Stomach (tissue), 9 donors: ENCODE data around the gene MKLN1. TPM values are rescaled to one million over a fixed set of nuclear protein-coding genes. Genes with fewer than 3 reads are reported as not detected.

ENCODE experiments used
- DNase-seq, 2 donors: peaks; one replicate each; pipeline versions ENCODE4 v3.0.0 to v3.0.0-alpha.2; 2013 to 2019
- H3K27ac ChIP-seq, 5 donors: fragments of 200-600 bp in 4 of 5; sonication (generic) in 4 of 5; one replicate each; pipeline ENCODE4 v1.5.1; 2013 to 2019; ENCODE audit warnings: mild to moderate bottlenecking in 1 of 5, moderate library complexity in 1 of 5
- H3K27me3 ChIP-seq, 3 donors: fragments of 200-600 bp; sonication (generic); one replicate each; pipeline ENCODE4 v1.5.1; 2017 to 2019; ENCODE audit warnings: mixed run types in 1 of 3
- H3K36me3 ChIP-seq, 4 donors: fragments of 200-600 bp; sonication (generic); 1 replicate in 3 of 4; 2 replicates in 1 of 4; pipeline ENCODE4 v1.5.1; 2016 to 2019
- H3K4me1 ChIP-seq, 4 donors: fragments of 200-600 bp; sonication (generic); one replicate each; pipeline ENCODE4 v1.5.1; 2016 to 2019
- H3K4me3 ChIP-seq, 4 donors: fragments of 200-600 bp; sonication (generic) in 3 of 4; one replicate each; pipeline ENCODE4 v1.5.1; 2016 to 2019; ENCODE audit warnings: mild to moderate bottlenecking in 1 of 4
- H3K9me3 ChIP-seq, 4 donors: fragments of 200-600 bp; sonication (generic); one replicate each; pipeline ENCODE4 v1.5.1; 2016 to 2019
- EP300 ChIP-seq: sonication (generic); formaldehyde crosslinking; IDR thresholded peaks from one replicate; pipeline ENCODE4 v1.6.1; 2017; ENCODE audit warnings: antibody characterized with exemption
- POLR2A ChIP-seq, 4 donors: fragments of 450-650 bp; IDR thresholded peaks; one replicate each; pipeline ENCODE4 v1.6.1; 2016; ENCODE audit warnings: antibody characterized with exemption in 4 of 4, control low read depth in 2 of 4, mild to moderate bottlenecking in 1 of 4, moderate library complexity in 1 of 4
- POLR2AphosphoS5 ChIP-seq, 3 donors: sonication (generic); formaldehyde crosslinking; IDR thresholded peaks; one replicate each; pipeline ENCODE4 v1.6.1; 2016; ENCODE audit warnings: antibody characterized with exemption in 3 of 3
- WGBS, 5 donors: extraction: QIAGEN DNeasy Blood & Tissue Kit in 3 of 5; methylation state at CpG; one replicate each; pipeline versions ENCODE4 v1.1.5 to v1.1.7; 2013 to 2018; 5-methylcytosine and 5-hydroxymethylcytosine counted together
- intact Hi-C: fragments of 100-400 bp; cut with DNase I; formaldehyde crosslinking; loops from one replicate; pipeline ENCODE4 v1.15.1; 2023; ENCODE audit warnings: low total_unique reads
- polyA plus RNA-seq, 3 donors: library from polyadenylated mRNA; stranded (reverse); fragments of 200-250 nt; gene quantifications; one replicate each; pipeline ENCODE4 v1.2.3, GENCODE V29; 2013
- total RNA-seq, 5 donors: library from RNA; depleted of rRNA; stranded (reverse); fragments of >200 nt; gene quantifications; one replicate each; pipeline versions ENCODE4 v1.1.0 to v1.2.3, GENCODE V29; 2014 to 2016
- TF ChIP-seq, protein P1 (sequence below), 7 experiments: fragments of 450-650 bp in 4 of 7; fragments of 200-600 bp in 3 of 7; sonication (generic) in 3 of 7; IDR thresholded peaks; one replicate each; pipeline ENCODE4 v1.5.1; 2016 to 2019; ENCODE audit warnings: antibody characterized with exemption in 7 of 7, control low read depth in 2 of 7, mild to moderate bottlenecking in 1 of 7
- donor health status: healthy with polysubstance abuse.
- donor health status: Bipolar disorder and iron deficiency.
- donor health status: healthy.

The MKLN1 gene
- total and polyA plus RNA-seq, 8 donors, result 9.4 to 147 (median 30.8) TPM

- TF ChIP-seq, protein P1, sequence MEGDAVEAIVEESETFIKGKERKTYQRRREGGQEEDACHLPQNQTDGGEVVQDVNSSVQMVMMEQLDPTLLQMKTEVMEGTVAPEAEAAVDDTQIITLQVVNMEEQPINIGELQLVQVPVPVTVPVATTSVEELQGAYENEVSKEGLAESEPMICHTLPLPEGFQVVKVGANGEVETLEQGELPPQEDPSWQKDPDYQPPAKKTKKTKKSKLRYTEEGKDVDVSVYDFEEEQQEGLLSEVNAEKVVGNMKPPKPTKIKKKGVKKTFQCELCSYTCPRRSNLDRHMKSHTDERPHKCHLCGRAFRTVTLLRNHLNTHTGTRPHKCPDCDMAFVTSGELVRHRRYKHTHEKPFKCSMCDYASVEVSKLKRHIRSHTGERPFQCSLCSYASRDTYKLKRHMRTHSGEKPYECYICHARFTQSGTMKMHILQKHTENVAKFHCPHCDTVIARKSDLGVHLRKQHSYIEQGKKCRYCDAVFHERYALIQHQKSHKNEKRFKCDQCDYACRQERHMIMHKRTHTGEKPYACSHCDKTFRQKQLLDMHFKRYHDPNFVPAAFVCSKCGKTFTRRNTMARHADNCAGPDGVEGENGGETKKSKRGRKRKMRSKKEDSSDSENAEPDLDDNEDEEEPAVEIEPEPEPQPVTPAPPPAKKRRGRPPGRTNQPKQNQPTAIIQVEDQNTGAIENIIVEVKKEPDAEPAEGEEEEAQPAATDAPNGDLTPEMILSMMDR (IDR thresholded peaks at IDR 0.05), result no peak
- TF ChIP-seq EP300 (no peak), POLR2AphosphoS5 (IDR thresholded peaks at IDR 0.05) (no peak), POLR2A (IDR thresholded peaks at IDR 0.05) (no peak)
- 82 to 89% (median 85%) methylated on average over 10 of the region's 10 CpGs for WGBS, 5 donors
- Histone ChIP-seq H3K4me1 (peaks cover 0 to 6% (median 0%) of the 10 kb centered on the region in 4 donors), H3K27ac (peak overlapping the region in 3 of 5 donors; percentile 9 to 65 (median 29)), H3K4me3 (no peak overlapping the region), H3K9me3 (no peaks in the 10 kb centered on the region), H3K36me3 (no peaks in the 10 kb centered on the region), H3K27me3 (no peaks in the 10 kb centered on the region)
- DNase-seq, result no peak
- intact Hi-C loops, result no loop called here
Measured at GRCh38 chr7:131532570-131533091, 205.0 kb downstream of the MKLN1 start.

DNA sequence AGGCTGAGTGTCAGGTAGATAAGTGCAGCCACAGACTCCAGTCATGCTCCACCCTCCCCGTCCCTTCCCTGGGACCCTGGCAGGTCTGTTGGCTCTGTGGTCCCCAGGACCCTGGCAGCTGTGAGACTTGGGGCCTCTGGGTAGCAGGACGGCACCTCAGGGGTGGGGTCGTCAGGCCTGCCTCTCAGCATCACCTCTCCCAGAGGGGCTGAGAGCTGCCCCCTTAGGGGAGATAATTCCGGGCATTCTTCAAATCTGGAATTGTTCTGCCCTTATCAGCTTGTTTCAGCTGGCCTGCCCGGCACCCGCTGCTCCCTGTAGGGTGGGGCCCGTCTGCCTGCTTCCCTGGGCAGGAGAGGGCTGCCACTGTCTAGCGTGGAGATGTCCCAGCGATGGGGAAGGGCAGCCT is 205.5 kb downstream of the MKLN1 start:
- intact Hi-C loops, result no loop called here
- no peaks in the 10 kb centered on the region for H3K27me3 ChIP-seq

GRCh38 chr7:131533566-131534561 is 206.2 kb downstream of the MKLN1 start:
- TF ChIP-seq, protein P1 (IDR thresholded peaks at IDR 0.05), result no peak
- TF ChIP-seq EP300 (no peak), POLR2A (IDR thresholded peaks at IDR 0.05) (no peak), POLR2AphosphoS5 (IDR thresholded peaks at IDR 0.05) (no peak)
- DNase-seq, result no peak
- Histone ChIP-seq H3K4me1 (peaks cover 0 to 6% (median 1%) of the 10 kb centered on the region in 4 donors), H3K9me3 (no peaks in the 10 kb centered on the region), H3K27ac (peak overlapping the region in 4 of 5 donors; percentile 9 to 65 (median 21)), H3K4me3 (no peak overlapping the region), H3K27me3 (no peaks in the 10 kb centered on the region), H3K36me3 (no peaks in the 10 kb centered on the region)
- WGBS, 5 donors, result 83 to 88% (median 87%) methylated on average over 13 to 15 of the region's 15 CpGs
- intact Hi-C loops, result no loop called here

More for the DNA sequence above, 205.5 kb downstream of the MKLN1 start:
- no peak overlapping the region for H3K4me3 ChIP-seq
- peaks cover 0 to 6% (median 0%) of the 10 kb centered on the region in 4 donors for H3K4me1 ChIP-seq
- H3K36me3 ChIP-seq, result no peaks in the 10 kb centered on the region
- H3K27ac ChIP-seq, result peak overlapping the region in 3 of 5 donors; percentile 9 to 65 (median 29)
- DNase-seq, result no peak
- no peak for TF ChIP-seq EP300
- TF ChIP-seq, protein P1 (IDR thresholded peaks at IDR 0.05), result no peak
- TF ChIP-seq POLR2AphosphoS5 (IDR thresholded peaks at IDR 0.05), result no peak
- TF ChIP-seq POLR2A (IDR thresholded peaks at IDR 0.05), result no peak
- H3K9me3 ChIP-seq, result no peaks in the 10 kb centered on the region
- 41 to 54% (median 48%) methylated on average over 6 to 9 of the region's 9 CpGs for WGBS, 5 donors

DNA sequence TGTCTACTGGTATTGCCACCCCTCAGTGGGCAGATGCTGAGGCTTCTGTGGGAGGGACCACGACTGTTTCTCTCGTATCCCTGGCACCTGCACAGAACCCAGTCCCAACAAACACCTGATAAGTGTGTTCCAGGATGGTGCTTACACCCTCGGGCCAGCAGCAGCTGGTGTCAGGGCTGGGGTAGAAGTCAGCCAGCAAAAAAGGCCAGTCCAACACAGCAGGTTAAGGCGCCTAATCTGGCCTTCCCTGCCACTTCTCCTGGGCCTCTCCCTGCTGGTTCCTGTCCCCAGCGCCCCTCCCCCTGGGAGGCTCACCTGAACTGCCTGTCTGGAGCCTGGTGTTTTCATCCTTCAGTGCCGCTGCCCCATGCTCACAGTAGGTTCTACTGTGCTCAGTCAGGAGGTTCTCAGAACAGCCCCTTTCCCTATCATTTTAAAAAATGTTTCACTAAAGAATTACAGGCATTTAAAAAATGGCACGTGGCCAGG is 208.7 kb downstream of the MKLN1 start:
- intact Hi-C loops, result no loop called here
- H3K4me1 ChIP-seq, result peaks cover 4 to 28% (median 19%) of the 10 kb centered on the region in 4 donors
- WGBS, 5 donors, result 48 to 76% (median 70%) methylated on average over 6 to 7 of the region's 7 CpGs
- no peaks in the 10 kb centered on the region for H3K36me3 ChIP-seq
- H3K27me3 ChIP-seq, result no peaks in the 10 kb centered on the region
- no peak for DNase-seq
- no peak overlapping the region for H3K4me3 ChIP-seq
- peak overlapping the region in 1 of 5 donors; percentile 22 for H3K27ac ChIP-seq
- no peaks in the 10 kb centered on the region for H3K9me3 ChIP-seq
- TF ChIP-seq POLR2A (IDR thresholded peaks at IDR 0.05), result no peak
- no peak for TF ChIP-seq EP300
- TF ChIP-seq POLR2AphosphoS5 (IDR thresholded peaks at IDR 0.05), result no peak
- TF ChIP-seq, protein P1 (IDR thresholded peaks at IDR 0.05), result no peak
